Heart right ventricle (tissue), 16 donors: Measurements from ENCODE around the gene PTPRD. TPM values are rescaled to one million over a fixed set of nuclear protein-coding genes. Genes with fewer than 3 reads are reported as not detected.

Experiments used
- ATAC-seq, 8 donors: fragments of 200-7000 bp; cut with Tn5 transposase; one replicate each; pipeline ENCODE4 v1.9.1; 2020; ENCODE audit warnings: mild to moderate bottlenecking in 8 of 8, moderate library complexity in 8 of 8, moderate number of reproducible peaks in 1 of 8
- DNase-seq, 2 donors: peaks; one replicate each; pipeline ENCODE4 v3.0.0-alpha.2; 2020
- H3K27ac ChIP-seq, 10 donors: fragments of 200-600 bp; sonication (generic) in 2 of 10; one replicate each; pipeline versions ENCODE4 v1.5.0 to v1.8.0; 2020 to 2022; ENCODE audit warnings: mild to moderate bottlenecking in 3 of 10
- H3K27me3 ChIP-seq, 7 donors: fragments of 200-600 bp; one replicate each; pipeline ENCODE4 v1.8.0; 2021 to 2022; ENCODE audit warnings: mild to moderate bottlenecking in 2 of 7
- H3K36me3 ChIP-seq, 9 donors: fragments of 200-600 bp; sonication (generic) in 1 of 9; one replicate each; pipeline versions ENCODE4 v1.5.0 to v1.8.0; 2020 to 2022; ENCODE audit warnings: mild to moderate bottlenecking in 2 of 9
- H3K4me1 ChIP-seq, 9 donors: fragments of 200-600 bp; sonication (generic) in 1 of 9; one replicate each; pipeline versions ENCODE4 v1.5.0 to v1.8.0; 2020 to 2022; ENCODE audit warnings: mild to moderate bottlenecking in 4 of 9
- H3K4me3 ChIP-seq, 10 donors: fragments of 200-600 bp; sonication (generic) in 2 of 10; one replicate each; pipeline versions ENCODE4 v1.5.0 to v1.8.0; 2020 to 2022; ENCODE audit warnings: mild to moderate bottlenecking in 7 of 10, moderate library complexity in 2 of 10
- H3K9me3 ChIP-seq, 11 donors: fragments of 200-600 bp in 10 of 11; sonication (generic) in 2 of 11; one replicate each; pipeline versions ENCODE4 v1.5.0 to v1.8.0; 2013 to 2022; ENCODE audit warnings: mild to moderate bottlenecking in 2 of 11, control low read depth in 1 of 11, moderate library complexity in 1 of 11
- CTCF ChIP-seq, 9 donors: fragments of 200-600 bp; sonication (generic) in 2 of 9; IDR thresholded peaks; one replicate each; pipeline versions ENCODE4 v1.5.0 to v1.8.0; 2021 to 2022; ENCODE audit warnings: antibody characterized with exemption in 9 of 9, mild to moderate bottlenecking in 5 of 9, moderate library complexity in 1 of 9
- WGBS, 2 donors: extraction: QIAGEN DNeasy Blood & Tissue Kit; methylation state at CpG; one replicate each; pipeline ENCODE4 v1.1.7; 2013; ENCODE audit warnings: inconsistent platforms in 1 of 2; 5-methylcytosine and 5-hydroxymethylcytosine counted together
- intact Hi-C, 10 donors: fragments of 100-400 bp; cut with DNase I; formaldehyde crosslinking; loops; one replicate each; pipeline versions ENCODE4 v1.11.1 to v1.14.2; 2022
- polyA plus RNA-seq, 2 donors: library from polyadenylated mRNA; stranded (reverse); fragments of 200-250 nt; gene quantifications; one replicate each; pipeline ENCODE4 v1.2.3, GENCODE V29; 2013
- total RNA-seq, 10 donors: library from RNA; stranded (reverse); fragmentation: NEBNext Ultra II Directional in 3 of 10; extraction: Animal tissue kit (Norgen Biotek cat#: 25700) in 3 of 10; gene quantifications; one replicate each; pipeline versions ENCODE4 v1.2.1 to v1.2.4, GENCODE V29; 2021 to 2023
- donor health status: Arrhythmogenic right ventricular cardiomyopathy.
- donor health status: ischemic (EF 13 %, LVEDD 7.1; RV severe dilation, severe dysfunction).
- donor health status: healthy with polysubstance abuse.
- donor health status: DM: no; HTN: yes; CAD: no.
- donor health status: DM: no; HTN: no; CAD: no.
- donor health status: ischemic (EF 25% LVEDD 6.9; RV normal size, moderate dysfunction).
- donor health status: ischemic (EF 25% LVEDD 5.7; RV mildly dilated, moderate dysfunction).
- donor health status: healthy.
- donor health status: DM: yes; HTN: yes; CAD: no.
- donor health status: Ischemic cardiomyopathy.
- donor health status: ischemic (EF 35%, LVEDD 5.7; RV mildly dilated, moderate dysfunction).
- donor health status: nonischemic (EF 11% LVEDD 7.7; RV severe dilation, severe dysfunction).
- donor health status: DM: yes; HTN: yes; CAD: no.
- donor health status: PGD.
- donor health status: ischemic (EF 29% LVEDD 5.4; RV normal size, mild dysfunction).
- donor health status: nonischemic (EF 23%, LVEDD 6.1; RV moderate dilation, normal function).

Gene PTPRD
- total and polyA plus RNA-seq, 12 donors: 1.4 to 25.2 (median 13.0) TPM

DNA sequence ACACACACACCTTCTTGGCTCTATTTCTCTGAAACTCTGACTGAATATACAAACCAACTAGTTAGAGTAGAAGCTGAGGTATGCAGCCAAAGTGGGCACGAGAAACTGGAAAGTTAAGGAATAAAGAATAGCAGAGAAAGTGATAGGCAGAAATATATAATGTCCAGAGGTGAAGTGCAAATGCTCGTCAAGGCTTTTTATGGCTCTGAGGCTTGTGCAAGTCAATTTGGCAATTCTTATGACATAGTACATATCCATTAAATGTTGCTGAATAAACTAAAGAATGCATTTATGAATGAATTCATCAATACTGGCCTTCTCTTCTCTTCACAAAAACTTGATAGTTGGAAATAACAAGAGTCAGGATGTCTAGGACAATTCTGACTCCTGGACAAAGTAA is 2323.1 kb downstream of the PTPRD start:
- H3K27me3 ChIP-seq: no peaks in the 10 kb centered on the region
- H3K4me1 ChIP-seq: no peaks in the 10 kb centered on the region
- no peak overlapping the region for H3K4me3 ChIP-seq
- no peak overlapping the region for H3K27ac ChIP-seq
- no peak for TF ChIP-seq CTCF (IDR thresholded peaks at IDR 0.05)
- WGBS, 2 donors: 78 to 79% methylated on average over 2 of the region's 2 CpGs
- no peaks in the 10 kb centered on the region for H3K36me3 ChIP-seq
- H3K9me3 ChIP-seq: no peaks in the 10 kb centered on the region
- DNase-seq (no peak), ATAC-seq (no peak)
- intact Hi-C loops: no loop called here

DNA sequence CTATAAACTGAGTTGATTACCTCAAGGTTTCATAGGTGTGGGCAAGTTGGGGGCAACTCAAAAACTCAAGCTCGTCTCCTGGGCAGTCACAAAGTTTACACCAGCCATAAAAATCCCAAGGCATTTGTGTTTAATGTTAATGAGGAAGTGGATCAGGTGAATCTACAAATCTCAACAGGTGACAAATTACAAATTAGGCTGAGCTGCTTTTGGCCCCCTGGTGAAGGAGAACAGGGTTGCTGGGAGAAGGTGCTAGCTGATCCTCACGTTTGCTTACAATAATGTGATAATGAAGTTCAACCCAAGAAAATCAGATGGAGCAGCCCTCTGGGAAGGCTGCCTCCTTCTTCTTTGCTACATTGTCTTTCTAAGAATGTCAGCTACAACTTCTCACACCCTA is 2324.8 kb downstream of the PTPRD start:
- Histone ChIP-seq H3K27me3 (peaks cover 0 to 2% (median 0%) of the 10 kb centered on the region in 7 donors), H3K4me1 (no peaks in the 10 kb centered on the region), H3K9me3 (no peaks in the 10 kb centered on the region), H3K27ac (no peak overlapping the region), H3K36me3 (no peaks in the 10 kb centered on the region), H3K4me3 (no peak overlapping the region)
- TF ChIP-seq CTCF (IDR thresholded peaks at IDR 0.05): no peak
- ATAC-seq (no peak), DNase-seq (no peak)
- intact Hi-C loops: no loop called here
- WGBS, 2 donors: 61 to 77% methylated on average over 2 of the region's 2 CpGs

DNA sequence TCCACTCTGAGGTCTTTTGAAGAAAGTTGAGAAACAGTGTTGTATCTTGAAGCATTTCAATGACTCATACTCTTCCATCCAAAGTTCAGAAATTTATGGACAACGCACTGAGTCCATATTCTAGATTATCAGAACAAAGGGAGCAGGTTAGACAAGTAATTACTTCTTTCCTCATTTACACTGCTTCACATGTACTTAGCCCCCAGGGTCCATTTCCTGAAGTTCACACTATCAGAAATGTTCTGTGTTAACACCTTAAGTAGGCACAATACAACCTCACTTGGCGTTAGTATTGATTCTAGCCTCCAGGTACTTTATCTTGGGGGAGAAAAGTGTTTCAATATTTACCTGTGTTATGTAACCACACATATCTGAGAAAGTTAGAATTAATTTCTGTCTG is 2325.3 kb downstream of the PTPRD start:
- intact Hi-C loops: no loop called here
- peaks cover 0 to 2% (median 0%) of the 10 kb centered on the region in 7 donors for H3K27me3 ChIP-seq
- DNase-seq (no peak), ATAC-seq (no peak)
- H3K4me1 ChIP-seq: no peaks in the 10 kb centered on the region
- no peak for TF ChIP-seq CTCF (IDR thresholded peaks at IDR 0.05)
- H3K9me3 ChIP-seq: no peaks in the 10 kb centered on the region
- no peaks in the 10 kb centered on the region for H3K36me3 ChIP-seq
- no peak overlapping the region for H3K27ac ChIP-seq
- no peak overlapping the region for H3K4me3 ChIP-seq
- WGBS, 2 donors: 63 to 83% methylated on average over 2 of the region's 2 CpGs

DNA sequence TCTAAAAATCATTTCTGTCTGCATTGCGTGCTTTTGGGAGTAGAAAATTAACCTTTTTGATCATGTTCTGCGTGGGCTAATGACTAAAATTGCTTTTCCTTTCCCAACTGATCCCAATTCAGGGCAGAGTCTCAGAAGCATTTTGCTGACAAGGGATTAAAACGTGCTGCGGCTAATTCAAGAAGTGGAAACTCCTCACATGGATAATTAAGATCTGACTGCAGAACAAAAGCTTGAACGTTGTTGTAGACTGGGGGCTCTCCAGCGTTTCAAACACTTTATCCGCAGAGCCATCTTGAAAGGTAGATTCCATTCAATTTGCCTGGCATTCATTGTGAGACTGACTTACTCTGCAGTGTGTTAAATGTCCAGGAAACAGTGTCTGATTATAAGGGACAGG is 2327.9 kb downstream of the PTPRD start:
- WGBS, 2 donors: 61 to 62% methylated on average over 7 of the region's 7 CpGs
- Histone ChIP-seq H3K9me3 (no peaks in the 10 kb centered on the region), H3K4me3 (no peak overlapping the region), H3K27ac (no peak overlapping the region), H3K4me1 (no peaks in the 10 kb centered on the region), H3K27me3 (peaks cover 0 to 2% (median 0%) of the 10 kb centered on the region in 7 donors), H3K36me3 (no peaks in the 10 kb centered on the region)
- no peak for DNase-seq
- ATAC-seq: no peak
- TF ChIP-seq CTCF (IDR thresholded peaks at IDR 0.05): no peak
- intact Hi-C loops: no loop called here
